ENCODE measurements around the gene APBB2. TPM values are rescaled to one million over a fixed set of nuclear protein-coding genes. Genes with fewer than 3 reads are reported as not detected.
"Not testable (repeated sequence)": the region's sequence is repeated elsewhere in the genome, so short reads cannot be mapped to it uniquely, and the experiment has no call there.

Gene APBB2
- total RNA-seq, 3 donors from 2014 or later, result 1.1 to 2.2 (median 1.2) TPM

DNA sequence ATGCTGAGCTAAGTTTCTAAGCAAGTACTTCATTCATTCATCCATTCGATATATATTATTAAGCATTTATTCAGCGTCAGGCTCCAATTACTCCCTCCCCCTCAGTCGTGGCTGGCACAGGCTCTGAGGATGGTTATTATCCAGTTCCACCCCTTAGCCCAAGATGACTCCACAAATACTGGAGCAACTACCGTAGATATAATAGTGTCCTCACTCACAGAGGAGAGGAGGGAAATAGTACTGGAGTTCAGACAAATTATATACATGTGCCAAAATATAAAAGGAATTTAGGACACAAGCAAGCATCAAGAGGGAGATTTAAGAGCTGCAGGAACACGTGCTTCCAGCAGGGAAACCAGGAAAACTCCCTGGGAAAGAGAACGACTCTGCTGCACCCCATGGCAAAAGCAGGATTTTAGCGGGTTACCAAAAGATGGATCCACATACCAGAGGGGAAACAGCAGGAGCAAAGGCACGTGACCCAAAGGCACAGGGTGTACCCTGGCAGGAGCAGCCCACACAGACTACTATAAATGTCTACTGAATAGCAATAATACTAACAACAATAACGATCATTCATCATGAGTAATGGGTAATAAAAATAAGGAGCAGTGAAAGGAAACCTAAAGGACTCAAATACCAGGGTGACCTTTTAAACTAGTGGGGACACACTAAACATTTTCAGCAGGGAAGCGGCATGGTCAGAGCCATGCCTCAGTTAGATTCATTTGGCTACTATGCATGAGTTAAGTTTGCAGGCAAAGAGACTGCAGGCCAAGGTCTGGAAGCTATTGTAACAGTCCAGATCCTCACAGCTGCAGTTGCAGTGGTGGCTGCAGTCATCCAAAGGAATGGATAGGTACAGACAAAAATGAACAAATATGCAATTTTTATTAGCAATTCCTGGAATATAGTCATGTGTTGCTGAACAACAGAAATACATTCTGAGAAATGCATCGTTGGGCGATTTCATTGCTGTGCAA is 153.7 kb downstream of the APBB2 start:
- Mint-ChIP-seq H3K4me1 (ENCODE audit: low read depth) (no peaks in the 10 kb centered on the region), H3K9me3 (peaks cover 5% of the 10 kb centered on the region), H3K27me3 (ENCODE audit: low read depth) (no peaks in the 10 kb centered on the region), H3K36me3 (ENCODE audit: insufficient read depth) (no peaks in the 10 kb centered on the region), H3K4me3 (no peak overlapping the region)
- no peak for ATAC-seq
- no peak for DNase-seq

DNA sequence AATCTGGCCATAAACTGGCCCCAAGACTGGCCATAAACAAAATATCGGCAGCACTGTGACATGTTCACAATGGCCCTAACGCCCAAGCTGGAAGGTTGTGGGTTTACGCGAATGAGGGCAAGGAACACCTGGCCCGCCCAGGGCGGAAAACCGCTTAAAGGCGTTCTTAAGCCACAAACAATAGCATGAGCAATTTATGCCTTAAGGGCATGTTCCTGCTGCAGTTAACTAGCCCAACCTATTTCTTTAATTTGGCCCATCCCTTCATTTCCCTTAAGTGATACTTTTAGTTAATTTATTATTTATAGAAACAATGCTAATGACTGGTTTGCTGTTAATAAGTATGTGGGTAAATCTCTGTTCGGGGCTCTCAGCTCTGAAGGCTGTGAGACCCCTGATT is 154.9 kb downstream of the APBB2 start:
- not testable (repeated sequence) for DNase-seq; H3K9me3 Mint-ChIP-seq; H3K4me1 Mint-ChIP-seq (ENCODE audit: low read depth); H3K27me3 Mint-ChIP-seq (ENCODE audit: low read depth); H3K36me3 Mint-ChIP-seq (ENCODE audit: insufficient read depth); H3K4me3 Mint-ChIP-seq; ATAC-seq

DNA sequence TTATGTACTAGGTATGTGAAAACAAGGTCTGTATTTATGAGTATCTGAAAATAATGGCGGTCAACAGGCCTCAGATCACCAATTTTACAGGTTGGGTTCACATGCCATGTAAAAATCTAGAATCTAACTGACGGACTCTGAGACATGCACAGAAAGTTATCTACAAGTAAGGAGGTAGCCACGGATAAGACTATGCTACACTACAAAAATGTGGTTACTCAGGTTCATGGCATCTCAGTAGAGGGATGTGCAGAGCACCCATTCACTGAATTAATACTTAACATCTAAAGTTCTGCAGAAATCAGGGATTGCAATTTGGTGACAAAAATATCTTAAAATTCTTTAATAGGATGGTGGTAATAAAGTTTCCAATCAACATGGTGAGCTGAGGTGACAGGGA is 155.9 kb downstream of the APBB2 start:
- no peaks in the 10 kb centered on the region for H3K36me3 Mint-ChIP-seq (ENCODE audit: insufficient read depth)
- peaks cover 5% of the 10 kb centered on the region for H3K9me3 Mint-ChIP-seq
- no peaks in the 10 kb centered on the region for H3K4me1 Mint-ChIP-seq (ENCODE audit: low read depth)
- H3K27me3 Mint-ChIP-seq (ENCODE audit: low read depth), result peaks cover 7% of the 10 kb centered on the region
- DNase-seq, result no peak
- H3K4me3 Mint-ChIP-seq, result no peak overlapping the region
- no peak for ATAC-seq

DNA sequence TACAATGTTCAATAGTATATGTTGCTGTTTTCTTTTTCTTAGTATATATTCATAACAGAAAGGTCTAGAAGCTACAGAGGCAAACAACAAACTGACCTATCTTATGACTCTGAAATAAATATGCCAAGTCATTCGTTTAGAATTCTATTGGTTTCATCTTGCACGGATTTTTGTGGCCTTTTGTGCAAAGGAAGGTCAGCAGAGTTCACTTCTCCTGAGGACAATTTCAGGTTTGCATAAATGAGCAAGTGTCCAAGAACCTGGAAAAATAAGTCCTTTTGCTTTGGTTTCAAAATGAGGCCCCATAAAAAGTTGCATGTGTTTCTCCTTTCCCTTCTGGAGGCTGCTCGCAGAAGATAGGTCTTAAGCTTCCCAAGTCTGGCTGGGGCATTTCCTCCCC is 156.9 kb downstream of the APBB2 start:
- Mint-ChIP-seq H3K36me3 (ENCODE audit: insufficient read depth) (no peaks in the 10 kb centered on the region), H3K4me1 (ENCODE audit: low read depth) (no peaks in the 10 kb centered on the region), H3K27me3 (ENCODE audit: low read depth) (peaks cover 9% of the 10 kb centered on the region), H3K9me3 (peaks cover 5% of the 10 kb centered on the region), H3K4me3 (no peak overlapping the region)
- ATAC-seq (no peak), DNase-seq (no peak)

DNA sequence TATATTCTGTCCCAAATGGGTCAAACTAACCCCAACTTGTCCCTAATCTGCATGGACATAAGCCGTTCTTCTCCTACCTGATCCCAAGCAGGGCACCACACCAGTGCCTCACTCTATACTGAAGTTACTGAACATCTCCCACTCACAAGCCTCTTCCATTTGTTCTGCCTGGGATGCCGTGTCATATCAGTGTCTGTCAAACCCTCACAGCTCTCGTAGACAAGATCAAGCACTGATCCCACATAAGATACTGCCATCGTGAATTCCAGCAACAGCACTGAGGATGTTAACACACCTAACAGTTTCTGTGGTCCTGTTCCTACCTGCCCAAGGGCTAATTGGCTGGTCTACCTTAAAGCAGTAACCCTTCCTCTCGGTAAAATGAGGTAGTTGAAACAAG is 162.1 kb downstream of the APBB2 start:
- H3K27me3 Mint-ChIP-seq (ENCODE audit: low read depth), result peaks cover 9% of the 10 kb centered on the region
- no peaks in the 10 kb centered on the region for H3K9me3 Mint-ChIP-seq
- no peaks in the 10 kb centered on the region for H3K4me1 Mint-ChIP-seq (ENCODE audit: low read depth)
- no peaks in the 10 kb centered on the region for H3K36me3 Mint-ChIP-seq (ENCODE audit: insufficient read depth)
- ATAC-seq (no peak), DNase-seq (no peak)
- no peak overlapping the region for H3K4me3 Mint-ChIP-seq

DNA sequence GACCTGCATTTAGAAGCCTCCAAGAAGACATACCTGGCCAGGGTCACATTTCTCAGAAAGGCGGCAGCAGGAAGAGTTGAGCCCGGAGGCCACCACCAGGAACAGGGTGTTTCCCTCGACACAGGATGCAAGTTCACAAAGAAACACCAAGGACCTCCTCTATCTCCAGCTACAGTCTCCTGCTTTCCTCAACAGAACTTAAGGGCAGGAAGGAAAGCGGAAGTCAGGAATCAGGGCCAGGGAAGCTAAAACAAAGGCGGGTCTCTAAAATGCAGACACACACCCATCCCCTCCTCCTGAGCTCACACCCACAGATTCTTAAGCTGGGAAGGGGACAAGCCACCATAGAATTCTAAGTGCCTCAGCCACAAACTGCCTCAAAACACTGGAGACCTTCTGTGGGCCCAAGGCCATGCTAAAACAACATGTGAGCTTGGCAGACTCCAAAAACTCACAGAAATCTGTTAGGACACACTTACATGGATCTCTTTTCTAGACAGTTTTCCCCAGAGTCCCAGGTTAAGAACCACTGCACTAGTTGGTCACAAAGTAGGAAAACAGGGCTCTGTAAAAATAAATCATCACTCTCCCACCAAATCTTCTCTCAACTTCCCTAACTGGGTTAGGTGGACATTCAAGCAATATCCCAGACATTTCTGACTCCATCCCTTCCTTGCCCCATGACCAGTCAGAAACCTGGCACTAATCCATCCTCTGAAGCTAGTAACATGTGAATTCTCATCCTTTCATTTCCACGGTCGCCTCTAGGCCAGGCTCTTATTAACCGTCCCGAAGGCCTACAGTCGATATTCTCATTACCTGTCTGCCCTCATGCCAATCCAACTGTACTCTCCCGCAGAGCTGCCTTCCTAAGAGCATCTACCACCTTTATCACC is 163.2 kb downstream of the APBB2 start:
- ATAC-seq, result no peak
- H3K4me1 Mint-ChIP-seq (ENCODE audit: low read depth), result no peaks in the 10 kb centered on the region

DNA sequence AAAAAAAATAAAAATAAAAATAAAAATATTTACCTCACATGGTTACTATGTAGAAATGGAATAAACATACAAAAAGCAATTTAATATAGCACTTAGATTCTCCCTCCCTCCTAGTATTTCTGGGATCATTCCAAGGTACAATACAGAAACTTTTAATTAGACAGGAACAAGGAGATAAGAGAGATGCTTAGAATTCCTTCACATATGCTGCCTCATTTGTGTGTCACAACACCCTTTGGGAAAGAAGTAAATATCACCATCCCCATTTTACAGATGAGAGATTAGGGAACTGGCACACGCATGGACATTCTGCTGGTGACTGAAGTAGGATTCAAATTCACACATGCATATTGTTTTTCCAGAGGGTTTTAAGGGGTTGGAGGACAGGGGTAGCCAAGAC is 164.2 kb downstream of the APBB2 start:
- Mint-ChIP-seq H3K4me3 (no peak overlapping the region), H3K9me3 (no peaks in the 10 kb centered on the region), H3K27me3 (ENCODE audit: low read depth) (peaks cover 5% of the 10 kb centered on the region), H3K36me3 (ENCODE audit: insufficient read depth) (no peaks in the 10 kb centered on the region), H3K4me1 (ENCODE audit: low read depth) (no peaks in the 10 kb centered on the region)
- no peak for ATAC-seq
- DNase-seq, result no peak

More for the DNA sequence above, 163.2 kb downstream of the APBB2 start:
- Mint-ChIP-seq H3K4me3 (no peak overlapping the region), H3K36me3 (ENCODE audit: insufficient read depth) (no peaks in the 10 kb centered on the region), H3K9me3 (no peaks in the 10 kb centered on the region), H3K27me3 (ENCODE audit: low read depth) (peaks cover 9% of the 10 kb centered on the region)
- no peak for DNase-seq

DNA sequence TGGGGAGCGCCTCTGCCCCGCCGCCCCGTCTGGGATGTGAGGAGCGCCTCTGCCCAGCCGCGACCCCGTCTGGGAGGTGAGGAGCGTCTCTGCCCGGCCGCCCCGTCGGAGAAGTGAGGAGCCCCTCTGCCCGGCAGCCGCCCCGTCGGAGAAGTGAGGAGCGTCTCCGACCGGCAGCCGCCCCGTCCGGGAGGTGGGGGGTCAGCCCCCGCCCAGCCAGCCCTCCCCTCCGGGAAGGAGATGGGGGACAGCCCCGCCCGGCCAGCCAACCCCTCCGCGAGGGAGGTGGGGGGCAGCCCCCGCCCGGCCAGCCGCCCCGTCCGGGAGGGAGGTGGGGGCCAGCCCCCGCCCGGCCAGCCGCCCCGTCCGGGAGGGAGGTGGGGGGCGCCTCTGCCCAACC is 165.2 kb downstream of the APBB2 start:
- not testable (repeated sequence) for H3K9me3 Mint-ChIP-seq; H3K4me3 Mint-ChIP-seq; H3K4me1 Mint-ChIP-seq (ENCODE audit: low read depth); ATAC-seq; H3K36me3 Mint-ChIP-seq (ENCODE audit: insufficient read depth); H3K27me3 Mint-ChIP-seq (ENCODE audit: low read depth); DNase-seq

DNA sequence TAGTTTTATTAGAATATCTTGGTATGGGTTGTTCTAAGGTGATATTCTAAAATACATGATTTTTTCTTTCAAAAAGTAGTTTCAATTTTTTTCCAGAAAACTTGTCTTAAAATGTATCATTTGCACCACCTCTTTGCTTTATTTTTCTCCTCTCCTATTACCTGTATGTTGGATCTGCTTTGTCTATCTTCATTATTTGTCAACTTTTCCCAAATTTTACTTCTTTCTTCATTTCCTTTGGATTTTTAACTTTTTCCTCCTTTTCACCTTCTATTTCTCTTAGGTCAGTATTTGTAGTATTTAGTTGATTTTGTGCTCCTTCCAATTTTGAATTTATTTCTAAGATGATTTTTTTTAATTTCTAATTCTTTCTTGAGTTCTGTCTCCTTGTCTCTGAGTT is 169.6 kb downstream of the APBB2 start:
- H3K9me3 Mint-ChIP-seq, result peaks cover 14% of the 10 kb centered on the region
- H3K4me3 Mint-ChIP-seq, result no peak overlapping the region
- no peaks in the 10 kb centered on the region for H3K36me3 Mint-ChIP-seq (ENCODE audit: insufficient read depth)
- DNase-seq (no peak), ATAC-seq (no peak)
- peaks cover 5% of the 10 kb centered on the region for H3K27me3 Mint-ChIP-seq (ENCODE audit: low read depth)
- H3K4me1 Mint-ChIP-seq (ENCODE audit: low read depth), result no peaks in the 10 kb centered on the region

DNA sequence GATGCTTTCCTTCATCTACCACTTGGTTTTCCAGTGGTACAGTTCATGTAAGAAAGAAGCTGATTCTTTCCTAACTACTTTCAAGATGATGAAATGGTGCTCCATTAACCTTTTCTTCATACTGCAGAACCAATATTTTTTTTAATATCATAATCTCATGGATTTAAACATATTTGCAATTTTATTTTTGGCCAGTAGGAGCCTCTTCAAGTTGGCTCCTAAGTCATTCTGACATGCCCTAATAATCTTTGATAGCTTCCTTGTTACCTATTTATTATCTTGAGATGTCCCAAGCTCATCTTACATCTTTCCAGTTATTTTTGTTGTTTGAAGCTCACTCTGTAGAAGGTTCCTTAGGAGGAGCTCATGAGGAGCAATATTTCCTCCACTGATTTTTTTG is 170.2 kb downstream of the APBB2 start:
- Mint-ChIP-seq H3K4me3 (no peak overlapping the region), H3K9me3 (peaks cover 14% of the 10 kb centered on the region), H3K36me3 (ENCODE audit: insufficient read depth) (no peaks in the 10 kb centered on the region), H3K27me3 (ENCODE audit: low read depth) (peaks cover 5% of the 10 kb centered on the region), H3K4me1 (ENCODE audit: low read depth) (no peaks in the 10 kb centered on the region)
- DNase-seq (no peak), ATAC-seq (no peak)

DNA sequence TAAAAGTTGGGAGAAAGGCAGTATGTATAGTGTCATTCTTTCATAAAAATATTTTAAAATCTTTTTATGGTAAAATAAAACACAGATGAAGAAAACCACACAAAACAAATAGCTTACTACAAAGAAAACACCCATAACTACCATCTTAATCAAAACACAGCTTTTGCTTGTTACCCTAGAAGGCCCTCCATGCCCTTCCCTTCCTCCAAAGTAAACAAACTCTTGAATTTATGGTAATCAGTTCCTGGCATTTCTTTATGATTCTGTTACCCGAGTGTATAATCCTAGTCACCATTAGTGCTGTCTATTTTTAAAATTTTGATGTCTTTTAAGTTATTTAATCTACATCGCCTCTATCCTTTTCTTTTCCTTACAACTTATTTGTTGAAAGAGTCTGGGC is 170.9 kb downstream of the APBB2 start:
- no peaks in the 10 kb centered on the region for H3K4me1 Mint-ChIP-seq (ENCODE audit: low read depth)
- no peak overlapping the region for H3K4me3 Mint-ChIP-seq
- H3K9me3 Mint-ChIP-seq, result peaks cover 14% of the 10 kb centered on the region

DNA sequence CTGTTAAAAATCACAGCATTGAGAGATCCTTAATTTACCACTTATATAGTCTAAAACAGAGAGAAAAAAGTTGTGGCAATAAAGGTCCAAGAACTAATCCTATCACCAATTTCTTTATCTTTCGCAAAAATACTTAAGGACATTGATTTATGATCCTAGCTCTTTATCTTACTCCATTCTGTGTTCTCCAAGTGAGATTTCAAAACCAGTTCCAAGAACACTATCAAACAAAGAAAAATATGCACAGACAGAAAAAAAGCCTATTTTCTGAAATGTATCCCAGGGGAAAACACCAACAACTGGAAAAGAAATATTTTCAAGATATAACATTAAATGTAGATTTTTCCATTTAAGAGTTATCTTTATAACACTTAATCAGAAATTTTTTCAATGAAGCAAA is 172.8 kb downstream of the APBB2 start:
- no peak for DNase-seq
- Mint-ChIP-seq H3K4me1 (ENCODE audit: low read depth) (no peaks in the 10 kb centered on the region), H3K27me3 (ENCODE audit: low read depth) (peaks cover 5% of the 10 kb centered on the region), H3K9me3 (peaks cover 14% of the 10 kb centered on the region), H3K4me3 (no peak overlapping the region), H3K36me3 (ENCODE audit: insufficient read depth) (no peaks in the 10 kb centered on the region)
- ATAC-seq, result no peak

More for the DNA sequence above, 170.9 kb downstream of the APBB2 start:
- DNase-seq (no peak), ATAC-seq (no peak)
- Mint-ChIP-seq H3K27me3 (ENCODE audit: low read depth) (peaks cover 5% of the 10 kb centered on the region), H3K36me3 (ENCODE audit: insufficient read depth) (no peaks in the 10 kb centered on the region)

DNA sequence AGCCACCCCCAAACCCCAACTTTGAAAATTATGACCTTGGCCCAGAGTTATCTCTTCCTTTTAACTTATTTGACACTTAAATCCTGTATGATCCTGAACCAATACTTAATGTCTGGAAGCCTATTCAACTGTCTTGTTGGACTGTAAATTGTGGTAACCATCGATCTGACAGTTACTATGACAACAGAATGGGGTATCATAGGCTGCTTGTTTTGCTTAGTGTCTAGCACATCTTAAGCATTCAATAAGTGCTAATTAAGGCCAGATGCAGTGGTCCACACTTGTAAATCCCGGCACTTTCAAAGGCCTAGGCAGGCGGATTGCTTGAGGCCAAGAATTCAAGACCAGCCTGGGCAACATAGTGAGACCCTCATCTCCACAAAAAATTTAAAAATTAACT is 175.0 kb downstream of the APBB2 start:
- Mint-ChIP-seq H3K36me3 (ENCODE audit: insufficient read depth) (no peaks in the 10 kb centered on the region), H3K27me3 (ENCODE audit: low read depth) (peaks cover 5% of the 10 kb centered on the region), H3K9me3 (peaks cover 7% of the 10 kb centered on the region), H3K4me1 (ENCODE audit: low read depth) (no peaks in the 10 kb centered on the region), H3K4me3 (no peak overlapping the region)
- ATAC-seq, result no peak
- DNase-seq, result no peak

DNA sequence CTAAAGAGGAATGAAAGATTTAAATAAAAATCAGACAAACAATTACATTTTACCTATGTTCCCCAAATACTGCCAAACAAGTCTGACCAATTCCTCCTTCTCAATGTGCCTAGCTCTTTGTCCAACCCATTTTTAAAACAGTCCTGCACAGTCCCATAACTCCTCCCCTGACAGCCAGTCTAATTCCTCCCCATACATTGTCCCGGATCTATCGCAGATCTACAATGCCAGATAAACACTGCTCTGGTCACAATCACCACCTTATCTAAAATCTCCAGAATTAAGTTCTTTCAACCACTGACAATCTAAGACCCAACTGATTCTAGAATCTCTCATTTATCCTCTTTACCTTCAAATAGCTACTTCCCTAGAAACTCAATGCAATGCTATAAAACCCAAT is 176.0 kb downstream of the APBB2 start:
- ATAC-seq (no peak), DNase-seq (no peak)
- no peaks in the 10 kb centered on the region for H3K36me3 Mint-ChIP-seq (ENCODE audit: insufficient read depth)
- no peaks in the 10 kb centered on the region for H3K4me1 Mint-ChIP-seq (ENCODE audit: low read depth)
- H3K4me3 Mint-ChIP-seq, result no peak overlapping the region
- H3K27me3 Mint-ChIP-seq (ENCODE audit: low read depth), result peaks cover 5% of the 10 kb centered on the region
- H3K9me3 Mint-ChIP-seq, result peaks cover 5% of the 10 kb centered on the region
